ENCODE results near the gene PPP1R10. TPM values are rescaled to one million over a fixed set of nuclear protein-coding genes. Genes with fewer than 3 reads are reported as not detected.

Gene PPP1R10
- total and polyA plus RNA-seq, 2 experiments from 2014 or later: 23.9 to 32.7 TPM

- no peaks in the 10 kb centered on the region for H3K9me2 ChIP-seq (ENCODE audit: insufficient read depth)
- TF ChIP-seq EZH2phosphoT487 (IDR thresholded peaks at IDR 0.05; ENCODE audit: insufficient read depth, low read depth) (no peak), EZH2 (IDR thresholded peaks at IDR 0.05; ENCODE audit: insufficient read depth, poor library complexity, severe bottlenecking) (no peak)
- peaks cover 8% of the 10 kb centered on the region; the same call in 1 of the 2 replicates for H3K36me3 ChIP-seq (ENCODE audit: low read depth)
- H2AFZ ChIP-seq: peak overlapping the region; percentile 92
- 0 out of 2 replicates have a peak, but pooled peaks cover 2% of the 10 kb centered on the region for H3F3A ChIP-seq (ENCODE audit: insufficient read depth)
- H3K9me3 ChIP-seq (ENCODE audit: low read depth): no peaks in the 10 kb centered on the region
- H3K79me2 ChIP-seq (ENCODE audit: insufficient read depth): peaks cover 64% of the 10 kb centered on the region
- in situ Hi-C loops (cut with MboI): no loop called here
- H3K4me1 ChIP-seq (ENCODE audit: insufficient read depth): peaks cover 8% of the 10 kb centered on the region; the same call in 1 of the 2 replicates
- no peaks in the 10 kb centered on the region for H4K20me1 ChIP-seq (ENCODE audit: insufficient read depth)
- peak overlapping the region; percentile 97 for H3K4me2 ChIP-seq (ENCODE audit: unreplicated experiment)
- peak overlapping the region; percentile 96 for H3K27ac ChIP-seq
- peak overlapping the region; percentile 96 for H3K9ac ChIP-seq
- H3K27me3 ChIP-seq (replicated peaks; ENCODE audit: insufficient read depth): no peaks in the 10 kb centered on the region
- DNase-seq: peak; percentile 74
- 3 to 4% methylated on average over 34 of the region's 34 CpGs for WGBS, 2 experiments (ENCODE audit: low coverage in 1 of 2, low lambda C conversion rate in 2 of 2, missing lambda C conversion rate in 2 of 2)
- H3K4me3 ChIP-seq: peak overlapping the region; percentile 95
Observed at GRCh38 chr6:30554962-30555815, 61.9 kb downstream of the PPP1R10 start.

- Histone ChIP-seq H3F3A (ENCODE audit: insufficient read depth) (0 out of 2 replicates have a peak, but pooled peaks cover 6% of the 10 kb centered on the region), H3K27me3 (replicated peaks; ENCODE audit: insufficient read depth) (no peaks in the 10 kb centered on the region), H3K36me3 (ENCODE audit: low read depth) (peaks cover 8% of the 10 kb centered on the region; the same call in 1 of the 2 replicates), H3K9ac (peak overlapping the region; percentile 96), H2AFZ (no peak overlapping the region), H3K9me2 (ENCODE audit: insufficient read depth) (no peaks in the 10 kb centered on the region), H4K20me1 (ENCODE audit: insufficient read depth) (no peaks in the 10 kb centered on the region), H3K79me2 (ENCODE audit: insufficient read depth) (peaks cover 56% of the 10 kb centered on the region), H3K4me3 (peak overlapping the region; percentile 95), H3K4me1 (ENCODE audit: insufficient read depth) (peaks cover 8% of the 10 kb centered on the region; the same call in 1 of the 2 replicates), H3K9me3 (ENCODE audit: low read depth) (no peaks in the 10 kb centered on the region), H3K4me2 (ENCODE audit: unreplicated experiment) (peak overlapping the region; percentile 97), H3K27ac (no peak overlapping the region)
- in situ Hi-C loops (cut with MboI): no loop called here
- 93 to 95% methylated on average over 4 of the region's 4 CpGs for WGBS, 2 experiments (ENCODE audit: low coverage in 1 of 2, low lambda C conversion rate in 2 of 2, missing lambda C conversion rate in 2 of 2)
- DNase-seq: no peak
- TF ChIP-seq EZH2 (IDR thresholded peaks at IDR 0.05; ENCODE audit: insufficient read depth, poor library complexity, severe bottlenecking) (no peak), EZH2phosphoT487 (IDR thresholded peaks at IDR 0.05; ENCODE audit: insufficient read depth, low read depth) (no peak)
Observed at GRCh38 chr6:30554404-30554803, 62.6 kb downstream of the PPP1R10 start.

MicroRNAs encoded within 50 kb of the gene (microRNA counts, 767-probe panel; counts per million panel counts)
- 447 counts per million, percentile 86 among the panel's probes with 10 or more counts for microRNA hsa-miR-877-5p

Small RNAs within 50 kb of the gene (microRNA-seq; reads per million reads assigned to microRNA genes)
- gene MIR877 (ENCODE audit: borderline number of aligned reads): 106 reads per million, percentile 49 among the genes with 10 or more reads in this experiment

Small RNAs within 50 kb of the gene (small RNA-seq; reads per million reads assigned to genes)
- gene MIR877 (ENCODE audit: low read depth, low replicate concordance): not detected

Other genes with a start within 250 kb of the PPP1R10 start
- gene HLA-E, start 127.7 kb downstream of the PPP1R10 start, total RNA-seq (2014; rRNA removed; shearing (Covaris generic)): 190 and 203 TPM in 2 replicates
- gene HLA-E, start 127.7 kb downstream of the PPP1R10 start, polyA plus RNA-seq (2016; fragmentation: Nextera tagmentation; extraction: Ambion mirVana): 123 and 130 TPM in 2 replicates
- gene GNL1, start 60.8 kb downstream of the PPP1R10 start, total RNA-seq (2014; rRNA removed; shearing (Covaris generic)): 62.3 and 64.8 TPM in 2 replicates
- gene GNL1, start 60.8 kb downstream of the PPP1R10 start, polyA plus RNA-seq (2016; fragmentation: Nextera tagmentation; extraction: Ambion mirVana): 72.1 and 78.9 TPM in 2 replicates
- 5.2 and 6.5 TPM in 2 replicates for gene PRR3, start 59.9 kb downstream of the PPP1R10 start, total RNA-seq (2014; rRNA removed; shearing (Covaris generic))
- gene PRR3, start 59.9 kb downstream of the PPP1R10 start, polyA plus RNA-seq (2016; fragmentation: Nextera tagmentation; extraction: Ambion mirVana): 7.1 and 7.3 TPM in 2 replicates
- 31.3 and 42.0 TPM in 2 replicates for gene ABCF1, start 45.8 kb downstream of the PPP1R10 start, total RNA-seq (2014; rRNA removed; shearing (Covaris generic))
- 35.5 and 39.7 TPM in 2 replicates for gene ABCF1, start 45.8 kb downstream of the PPP1R10 start, polyA plus RNA-seq (2016; fragmentation: Nextera tagmentation; extraction: Ambion mirVana)
- gene MRPS18B, start 597 bp upstream of the PPP1R10 start, total RNA-seq (2014; rRNA removed; shearing (Covaris generic)): 33.5 and 41.4 TPM in 2 replicates
- 59.2 and 61.2 TPM in 2 replicates for gene MRPS18B, start 597 bp upstream of the PPP1R10 start, polyA plus RNA-seq (2016; fragmentation: Nextera tagmentation; extraction: Ambion mirVana)
- 2.3 and 3.7 TPM in 2 replicates for gene ATAT1, start 9.6 kb upstream of the PPP1R10 start, total RNA-seq (2014; rRNA removed; shearing (Covaris generic))
- 12.3 and 12.6 TPM in 2 replicates for gene ATAT1, start 9.6 kb upstream of the PPP1R10 start, polyA plus RNA-seq (2016; fragmentation: Nextera tagmentation; extraction: Ambion mirVana)
- 2.4 and 4.6 TPM in 2 replicates for gene C6orf136, start 29.9 kb upstream of the PPP1R10 start, total RNA-seq (2014; rRNA removed; shearing (Covaris generic))
- 8.6 and 10.6 TPM in 2 replicates for gene C6orf136, start 29.9 kb upstream of the PPP1R10 start, polyA plus RNA-seq (2016; fragmentation: Nextera tagmentation; extraction: Ambion mirVana)
- gene DHX16, start 55.8 kb upstream of the PPP1R10 start, total RNA-seq (2014; rRNA removed; shearing (Covaris generic)): 30.4 and 30.6 TPM in 2 replicates
- gene DHX16, start 55.8 kb upstream of the PPP1R10 start, polyA plus RNA-seq (2016; fragmentation: Nextera tagmentation; extraction: Ambion mirVana): 23.6 and 26.7 TPM in 2 replicates
- 85.5 and 108 TPM in 2 replicates for gene PPP1R18, start 69.4 kb upstream of the PPP1R10 start, total RNA-seq (2014; rRNA removed; shearing (Covaris generic))
- gene PPP1R18, start 69.4 kb upstream of the PPP1R10 start, polyA plus RNA-seq (2016; fragmentation: Nextera tagmentation; extraction: Ambion mirVana): 66.6 and 67.8 TPM in 2 replicates
- 5.8 and 6.2 TPM in 2 replicates for gene NRM, start 73.7 kb upstream of the PPP1R10 start, total RNA-seq (2014; rRNA removed; shearing (Covaris generic))
- 11.3 and 11.6 TPM in 2 replicates for gene NRM, start 73.7 kb upstream of the PPP1R10 start, polyA plus RNA-seq (2016; fragmentation: Nextera tagmentation; extraction: Ambion mirVana)
- gene MDC1, start 100.0 kb upstream of the PPP1R10 start, total RNA-seq (2014; rRNA removed; shearing (Covaris generic)): 4.9 and 6.6 TPM in 2 replicates
- 6.7 and 7.1 TPM in 2 replicates for gene MDC1, start 100.0 kb upstream of the PPP1R10 start, polyA plus RNA-seq (2016; fragmentation: Nextera tagmentation; extraction: Ambion mirVana)
- gene TUBB, start 103.1 kb upstream of the PPP1R10 start, total RNA-seq (2014; rRNA removed; shearing (Covaris generic)): 525 and 565 TPM in 2 replicates
- 491 and 520 TPM in 2 replicates for gene TUBB, start 103.1 kb upstream of the PPP1R10 start, polyA plus RNA-seq (2016; fragmentation: Nextera tagmentation; extraction: Ambion mirVana)
- gene FLOT1, start 125.4 kb upstream of the PPP1R10 start, total RNA-seq (2014; rRNA removed; shearing (Covaris generic)): 156 and 165 TPM in 2 replicates
- 162 and 171 TPM in 2 replicates for gene FLOT1, start 125.4 kb upstream of the PPP1R10 start, polyA plus RNA-seq (2016; fragmentation: Nextera tagmentation; extraction: Ambion mirVana)
- 148 and 156 TPM in 2 replicates for gene IER3, start 127.3 kb upstream of the PPP1R10 start, total RNA-seq (2014; rRNA removed; shearing (Covaris generic))
- gene IER3, start 127.3 kb upstream of the PPP1R10 start, polyA plus RNA-seq (2016; fragmentation: Nextera tagmentation; extraction: Ambion mirVana): 76.4 and 82.1 TPM in 2 replicates